Cardiac fibroblast (primary cell): ENCODE results near the gene WNT7B.

Experiments
- DNase-seq, 2 donors: peaks; one replicate each; pipeline versions ENCODE4 v3.0.0 to v3.0.0-alpha.2; 2010; ENCODE audit warnings: low read depth in 2 of 2
- H3K4me3 ChIP-seq, 2 donors: replicated peaks in 1 of 2; 1 replicate in 1 of 2; 2 replicates in 1 of 2; pipeline ENCODE4 v1.5.1; 2011; ENCODE audit warnings: low read depth in 2 of 2, low read length in 2 of 2, mild to moderate bottlenecking in 2 of 2, moderate library complexity in 1 of 2
- TF ChIP-seq, protein P1 (sequence below): IDR thresholded peaks from one replicate; pipeline ENCODE4 v1.5.1; 2011; ENCODE audit warnings: low read depth, mild to moderate bottlenecking, low read length, inconsistent platforms

WNT7B gene

DNA sequence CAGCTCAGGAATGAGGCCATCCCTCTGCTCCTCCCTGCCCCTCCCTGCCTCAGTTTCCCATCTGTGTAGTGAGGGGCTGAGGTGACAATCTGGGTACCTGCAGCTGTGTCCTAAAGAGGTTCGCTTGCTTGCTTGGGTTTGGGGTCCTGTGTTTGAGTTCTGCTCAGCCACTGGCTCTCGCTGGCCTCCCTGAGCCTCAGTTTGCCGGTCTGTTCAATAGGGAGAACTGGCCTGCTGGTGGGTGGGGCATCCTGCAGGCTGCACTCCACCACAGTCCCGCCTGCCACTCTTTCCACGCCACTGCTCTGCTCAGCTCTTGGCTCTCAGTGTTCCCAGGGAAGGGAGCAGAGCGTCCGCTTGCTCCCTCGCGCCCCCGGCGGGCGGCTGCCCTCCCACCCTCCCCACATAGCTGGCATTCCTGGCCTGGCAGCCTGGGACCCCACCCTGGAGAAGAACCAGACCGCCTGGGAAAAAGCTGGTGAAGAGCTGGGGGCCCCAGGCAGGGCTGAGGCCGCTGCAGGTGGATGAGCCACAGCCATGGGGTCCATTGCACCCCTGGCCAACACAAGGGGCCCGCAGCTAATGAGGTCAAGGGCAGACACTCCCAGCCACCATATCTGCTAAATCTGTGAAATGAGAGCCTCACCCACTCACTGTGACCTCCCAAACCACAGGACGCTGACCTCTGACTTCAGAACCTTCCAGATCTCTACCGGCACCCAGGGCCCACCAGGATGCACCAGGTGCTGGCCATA lies 15.1 kb downstream of the WNT7B start:
- DNase-seq: no peak
- TF ChIP-seq, protein P1, sequence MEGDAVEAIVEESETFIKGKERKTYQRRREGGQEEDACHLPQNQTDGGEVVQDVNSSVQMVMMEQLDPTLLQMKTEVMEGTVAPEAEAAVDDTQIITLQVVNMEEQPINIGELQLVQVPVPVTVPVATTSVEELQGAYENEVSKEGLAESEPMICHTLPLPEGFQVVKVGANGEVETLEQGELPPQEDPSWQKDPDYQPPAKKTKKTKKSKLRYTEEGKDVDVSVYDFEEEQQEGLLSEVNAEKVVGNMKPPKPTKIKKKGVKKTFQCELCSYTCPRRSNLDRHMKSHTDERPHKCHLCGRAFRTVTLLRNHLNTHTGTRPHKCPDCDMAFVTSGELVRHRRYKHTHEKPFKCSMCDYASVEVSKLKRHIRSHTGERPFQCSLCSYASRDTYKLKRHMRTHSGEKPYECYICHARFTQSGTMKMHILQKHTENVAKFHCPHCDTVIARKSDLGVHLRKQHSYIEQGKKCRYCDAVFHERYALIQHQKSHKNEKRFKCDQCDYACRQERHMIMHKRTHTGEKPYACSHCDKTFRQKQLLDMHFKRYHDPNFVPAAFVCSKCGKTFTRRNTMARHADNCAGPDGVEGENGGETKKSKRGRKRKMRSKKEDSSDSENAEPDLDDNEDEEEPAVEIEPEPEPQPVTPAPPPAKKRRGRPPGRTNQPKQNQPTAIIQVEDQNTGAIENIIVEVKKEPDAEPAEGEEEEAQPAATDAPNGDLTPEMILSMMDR: no peak
- H3K4me3 ChIP-seq: no peak overlapping the region

DNA sequence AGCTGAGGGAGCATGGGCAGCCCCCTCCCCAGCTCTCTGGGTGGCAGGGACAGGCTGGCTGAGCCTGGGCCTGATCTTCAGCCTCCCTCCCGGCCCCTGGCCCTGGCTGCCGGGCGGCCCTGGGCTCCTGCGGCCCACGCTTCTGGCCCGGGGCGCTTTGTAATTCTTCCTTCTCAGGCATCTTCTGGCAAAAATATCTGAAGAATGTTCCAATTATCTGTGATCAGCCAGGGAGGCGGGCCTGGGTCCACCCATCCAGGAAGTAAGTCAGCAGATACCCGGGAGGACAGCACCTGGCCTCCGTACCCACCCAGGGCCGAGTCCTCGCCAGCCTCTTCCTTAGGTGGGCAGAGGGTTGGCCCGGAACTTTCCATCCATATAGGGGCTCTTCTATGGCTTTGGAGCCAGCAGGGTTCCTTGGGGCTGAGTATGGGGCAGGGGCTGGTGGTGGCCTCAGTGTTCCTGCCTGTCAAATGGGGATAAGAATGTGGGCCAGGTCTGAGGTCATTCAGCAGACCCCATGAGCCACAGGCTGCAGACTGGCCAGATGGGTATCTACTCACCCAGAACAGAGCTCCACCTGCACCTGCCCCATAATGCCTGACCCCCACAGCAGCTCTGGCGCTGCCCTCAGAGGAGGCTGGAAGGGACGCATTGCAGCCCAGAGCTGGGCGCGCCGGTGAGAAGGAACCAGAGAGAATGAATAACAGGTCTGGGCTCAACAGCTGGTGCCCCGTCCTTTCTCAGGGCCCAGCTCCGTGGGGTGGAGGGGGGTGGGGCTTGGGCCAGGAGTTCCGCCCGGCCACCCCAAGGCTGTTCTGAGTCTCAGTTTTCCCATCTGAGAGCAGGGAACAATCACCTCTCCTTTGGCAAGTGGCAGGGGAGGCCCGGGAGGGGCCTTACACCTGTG lies 16.2 kb downstream of the WNT7B start:
- DNase-seq: no peak
- TF ChIP-seq, protein P1: no peak
- no peak overlapping the region for H3K4me3 ChIP-seq

DNA sequence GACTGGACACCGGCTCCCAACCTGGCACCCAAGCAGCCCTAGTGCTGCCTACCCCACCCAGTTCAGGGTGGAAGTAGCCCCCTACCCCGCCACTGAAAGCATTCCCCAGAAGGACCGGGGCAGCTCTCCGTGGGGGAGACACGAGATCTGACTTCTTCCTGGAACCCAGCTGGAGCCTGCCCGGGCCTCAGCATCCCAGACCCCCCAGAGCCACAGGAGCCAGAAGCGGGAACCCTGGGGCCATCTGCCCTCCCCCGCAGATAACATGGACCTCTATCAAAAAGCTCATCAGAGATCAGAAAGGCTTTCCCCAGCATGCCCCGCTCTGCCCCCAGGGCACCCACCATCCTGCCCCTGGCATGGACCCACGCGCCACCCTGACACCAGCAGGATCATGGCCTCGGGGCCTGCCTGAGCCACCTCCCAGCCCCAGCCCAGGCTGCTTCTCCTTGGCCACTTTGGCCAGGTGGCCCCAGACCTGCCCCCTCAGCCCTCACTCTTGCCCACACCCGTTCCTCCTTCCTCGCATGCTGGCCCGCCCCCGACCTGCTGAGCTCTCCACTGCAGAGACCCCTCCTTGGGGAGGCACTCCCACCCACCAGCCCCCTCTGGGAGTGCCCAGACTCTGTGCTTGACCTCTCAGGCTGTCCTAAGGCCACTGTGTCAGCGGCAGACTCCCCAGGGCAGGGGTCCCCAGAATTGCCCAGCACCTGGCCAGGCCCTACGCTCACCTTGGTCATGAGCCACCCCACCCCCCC lies 17.1 kb downstream of the WNT7B start:
- TF ChIP-seq, protein P1: no peak
- no peak overlapping the region for H3K4me3 ChIP-seq
- no peak for DNase-seq

DNA sequence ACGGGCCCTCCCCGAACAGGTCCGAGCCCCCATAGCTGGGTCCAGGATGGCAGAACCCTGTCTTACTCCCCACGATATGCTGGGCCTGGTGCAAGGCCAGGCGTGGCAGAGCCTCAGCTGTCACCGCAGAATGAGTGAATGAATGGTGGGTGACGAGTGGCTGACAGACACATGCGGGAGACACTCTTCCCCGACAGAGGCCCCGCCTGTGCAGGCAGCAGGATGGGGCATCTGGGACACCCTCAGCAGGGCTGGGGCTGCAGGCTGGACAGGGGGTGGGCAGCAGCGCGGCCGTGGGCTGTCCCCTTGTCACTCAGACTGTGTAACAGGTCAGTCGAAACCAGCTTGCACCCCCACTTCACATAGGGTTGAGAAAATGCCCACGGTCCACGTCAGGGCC lies 18.0 kb downstream of the WNT7B start:
- DNase-seq: no peak
- H3K4me3 ChIP-seq: no peak overlapping the region
- TF ChIP-seq, protein P1: no peak

DNA sequence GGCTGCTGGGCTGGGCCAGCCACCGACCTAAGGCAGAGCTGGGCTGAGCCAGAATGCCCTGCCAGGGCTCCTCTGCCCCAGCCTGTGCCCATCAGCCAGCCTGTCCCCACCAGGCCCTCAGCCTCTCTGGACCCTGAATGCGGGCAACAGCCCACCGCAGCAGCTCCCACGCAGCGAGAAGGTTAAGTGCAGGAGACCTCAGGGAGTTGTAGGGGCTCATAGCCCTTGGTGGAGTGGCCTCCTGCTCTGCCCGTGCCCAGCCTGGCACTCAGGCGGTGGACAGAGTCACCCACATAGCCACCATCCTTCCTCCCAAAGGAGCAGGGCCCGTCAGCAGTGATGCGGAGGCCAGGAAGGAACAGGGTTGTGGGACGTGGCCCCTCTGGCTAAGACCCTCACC lies 19.1 kb downstream of the WNT7B start:
- TF ChIP-seq, protein P1: no peak
- no peak for DNase-seq
- no peak overlapping the region for H3K4me3 ChIP-seq

DNA sequence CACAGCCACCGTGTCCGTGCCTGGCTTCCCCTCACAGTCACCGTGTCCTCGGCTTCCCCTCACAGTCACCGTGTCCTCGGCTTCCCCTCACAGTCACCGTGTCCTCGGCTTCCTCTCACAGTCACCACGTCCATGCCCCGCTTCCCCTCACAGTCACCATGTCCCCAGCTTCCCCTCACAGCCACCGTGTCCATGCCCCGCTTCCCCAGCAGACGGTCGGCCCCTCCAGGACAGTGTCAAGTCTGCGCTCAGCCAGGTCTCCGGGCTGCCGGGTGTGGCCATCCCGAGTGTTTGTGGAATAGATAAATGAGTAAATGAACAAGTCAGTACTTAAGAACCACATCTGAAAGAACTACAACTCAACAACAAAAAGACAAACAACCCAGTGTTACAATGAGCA lies 23.8 kb downstream of the WNT7B start:
- no peak for DNase-seq
- no peak overlapping the region for H3K4me3 ChIP-seq
- TF ChIP-seq, protein P1: no peak
